Erythroblast (primary cell): ENCODE data around the gene ATXN7L1.

Experiments used
- GATA1 ChIP-seq: IDR thresholded peaks from 2 replicates; pipeline ENCODE4 v1.6.1; 2011; ENCODE audit warnings: low read depth, mild to moderate bottlenecking, control low read depth, low read length, moderate library complexity
- POLR2A ChIP-seq: IDR thresholded peaks from 2 replicates; pipeline ENCODE4 v1.6.1; 2011; ENCODE audit warnings: mild to moderate bottlenecking, low read length

- TF ChIP-seq POLR2A (no peak), GATA1 (no peak)
Measured at GRCh38 chr7:105857009-105857952, 19.1 kb downstream of the ATXN7L1 start.
